Stomach (tissue), 4 donors: ENCODE measurements around the gene MUC6.

Experiments
- POLR2A ChIP-seq, 4 donors: fragments of 450-650 bp; IDR thresholded peaks; one replicate each; pipeline ENCODE4 v1.6.1; 2016; ENCODE audit warnings: antibody characterized with exemption in 4 of 4, control low read depth in 2 of 4, mild to moderate bottlenecking in 1 of 4, moderate library complexity in 1 of 4
- TF ChIP-seq, protein P1 (sequence below), 7 experiments: fragments of 450-650 bp in 4 of 7; fragments of 200-600 bp in 3 of 7; sonication (generic) in 3 of 7; IDR thresholded peaks; one replicate each; pipeline ENCODE4 v1.5.1; 2016 to 2019; ENCODE audit warnings: antibody characterized with exemption in 7 of 7, control low read depth in 2 of 7, mild to moderate bottlenecking in 1 of 7

DNA sequence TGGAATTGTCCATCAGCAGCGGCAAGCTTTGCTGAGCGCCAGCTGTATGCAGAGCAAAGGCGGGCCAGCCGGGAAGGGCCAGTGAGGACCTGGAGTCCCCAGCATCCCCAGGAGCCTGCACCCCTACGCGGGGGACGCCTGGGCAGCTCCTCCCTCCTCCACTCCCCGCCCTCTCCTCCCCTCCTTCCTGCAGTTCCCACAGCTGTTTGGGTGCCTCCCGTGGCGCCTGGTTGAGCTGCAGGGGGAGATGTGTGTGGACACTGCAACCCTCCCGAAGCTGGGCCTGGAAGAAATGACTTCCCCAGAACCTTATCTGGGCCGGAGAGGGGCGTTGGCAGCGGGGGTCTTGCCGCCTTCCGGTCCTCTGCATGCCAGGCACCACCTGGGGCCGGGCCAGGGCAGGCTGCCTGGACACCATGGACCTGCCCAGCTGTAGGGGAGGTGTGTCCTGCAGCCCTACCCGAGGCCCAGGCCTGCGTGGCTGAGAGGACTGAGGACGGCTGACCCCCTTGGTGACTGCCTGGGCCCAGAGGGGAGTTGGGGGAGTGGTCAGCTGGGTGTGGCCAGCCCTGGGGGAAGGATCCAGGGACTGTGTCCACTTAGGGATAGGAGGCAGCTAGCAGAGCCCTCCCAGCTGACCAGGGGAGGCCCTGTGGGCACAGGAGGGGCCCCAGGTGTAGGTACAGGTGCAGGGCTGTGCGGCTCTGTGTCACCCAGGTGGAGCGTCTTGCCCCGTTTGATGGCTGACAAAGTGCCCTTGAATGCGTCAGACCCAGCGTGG, 16.8 kb upstream of the MUC6 start:
- TF ChIP-seq, protein P1, sequence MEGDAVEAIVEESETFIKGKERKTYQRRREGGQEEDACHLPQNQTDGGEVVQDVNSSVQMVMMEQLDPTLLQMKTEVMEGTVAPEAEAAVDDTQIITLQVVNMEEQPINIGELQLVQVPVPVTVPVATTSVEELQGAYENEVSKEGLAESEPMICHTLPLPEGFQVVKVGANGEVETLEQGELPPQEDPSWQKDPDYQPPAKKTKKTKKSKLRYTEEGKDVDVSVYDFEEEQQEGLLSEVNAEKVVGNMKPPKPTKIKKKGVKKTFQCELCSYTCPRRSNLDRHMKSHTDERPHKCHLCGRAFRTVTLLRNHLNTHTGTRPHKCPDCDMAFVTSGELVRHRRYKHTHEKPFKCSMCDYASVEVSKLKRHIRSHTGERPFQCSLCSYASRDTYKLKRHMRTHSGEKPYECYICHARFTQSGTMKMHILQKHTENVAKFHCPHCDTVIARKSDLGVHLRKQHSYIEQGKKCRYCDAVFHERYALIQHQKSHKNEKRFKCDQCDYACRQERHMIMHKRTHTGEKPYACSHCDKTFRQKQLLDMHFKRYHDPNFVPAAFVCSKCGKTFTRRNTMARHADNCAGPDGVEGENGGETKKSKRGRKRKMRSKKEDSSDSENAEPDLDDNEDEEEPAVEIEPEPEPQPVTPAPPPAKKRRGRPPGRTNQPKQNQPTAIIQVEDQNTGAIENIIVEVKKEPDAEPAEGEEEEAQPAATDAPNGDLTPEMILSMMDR (IDR thresholded peaks at IDR 0.05) = no peak
- no peak for TF ChIP-seq POLR2A (IDR thresholded peaks at IDR 0.05)
